C1 segment of cervical spinal cord (tissue), 14 donors: ENCODE results near the gene CSHL1.
"Not testable (repeated sequence)": the region's sequence is repeated elsewhere in the genome, so short reads cannot be mapped to it uniquely, and the experiment has no call there.

Experiments used
- DNase-seq, 14 donors: peaks; one replicate each; lab custom pipeline; 2025; lab: John Stamatoyannopoulos, UW

CSHL1 gene

DNA sequence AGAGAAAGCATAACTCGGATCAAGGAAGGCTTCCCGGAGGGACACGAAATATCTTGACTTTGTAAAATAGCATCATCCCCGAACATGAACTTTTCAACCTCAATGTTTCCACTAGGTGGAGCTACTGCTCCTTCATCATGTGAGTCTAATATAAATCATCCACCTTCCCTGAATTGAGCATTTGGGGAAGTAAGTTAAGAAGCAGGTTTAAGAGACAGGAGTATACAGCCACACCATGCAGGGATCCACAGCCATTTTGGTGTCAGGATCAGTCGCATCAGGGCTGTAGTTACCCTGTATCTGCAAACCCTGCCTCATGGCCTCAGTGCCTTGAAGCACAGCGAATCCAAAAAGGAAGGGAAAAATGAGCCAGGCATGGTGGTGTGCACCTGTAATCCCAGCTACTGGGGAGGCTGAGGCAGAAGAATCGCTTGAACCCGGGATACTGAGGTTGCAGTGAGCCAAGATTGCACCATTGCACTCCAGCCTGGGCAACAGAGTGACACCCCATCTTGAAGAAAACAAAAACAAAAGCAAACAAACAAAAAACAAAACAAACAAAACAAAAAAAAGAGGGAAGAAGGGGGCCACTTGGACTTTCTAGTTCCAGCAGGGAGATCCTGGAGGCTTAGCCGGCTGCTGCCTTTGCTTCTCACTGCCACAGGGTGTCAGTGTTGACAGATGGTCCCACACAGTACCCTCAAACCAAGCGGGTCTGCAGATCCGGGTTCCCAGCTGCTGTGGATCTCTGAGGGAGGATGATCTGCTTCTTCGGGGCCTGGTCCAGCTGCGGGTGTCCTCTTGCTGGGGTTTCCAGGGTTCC is 21.8 kb downstream of the CSHL1 start:
- peak in 1 of 14 donors; percentile 6 for DNase-seq

DNA sequence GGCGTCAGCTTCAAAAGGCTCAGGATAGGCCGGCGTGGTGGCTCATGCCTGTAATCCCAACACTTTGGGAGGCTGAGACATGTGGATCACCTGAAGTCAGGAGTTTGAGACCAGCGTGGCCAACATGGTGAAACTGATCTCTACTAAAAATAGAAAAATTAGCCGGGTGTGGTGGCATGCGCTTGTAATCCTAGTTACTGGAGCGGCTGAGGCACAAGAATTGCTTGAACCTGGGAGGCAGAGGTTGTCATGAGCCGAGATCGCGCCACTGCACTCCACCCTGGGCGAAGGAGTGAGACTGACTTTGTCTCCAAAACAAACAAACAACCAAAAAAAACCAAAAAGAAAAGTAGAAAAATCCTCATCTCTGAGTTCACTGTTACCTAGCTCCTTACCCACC is 25.9 kb downstream of the CSHL1 start:
- not testable (repeated sequence) for DNase-seq

DNA sequence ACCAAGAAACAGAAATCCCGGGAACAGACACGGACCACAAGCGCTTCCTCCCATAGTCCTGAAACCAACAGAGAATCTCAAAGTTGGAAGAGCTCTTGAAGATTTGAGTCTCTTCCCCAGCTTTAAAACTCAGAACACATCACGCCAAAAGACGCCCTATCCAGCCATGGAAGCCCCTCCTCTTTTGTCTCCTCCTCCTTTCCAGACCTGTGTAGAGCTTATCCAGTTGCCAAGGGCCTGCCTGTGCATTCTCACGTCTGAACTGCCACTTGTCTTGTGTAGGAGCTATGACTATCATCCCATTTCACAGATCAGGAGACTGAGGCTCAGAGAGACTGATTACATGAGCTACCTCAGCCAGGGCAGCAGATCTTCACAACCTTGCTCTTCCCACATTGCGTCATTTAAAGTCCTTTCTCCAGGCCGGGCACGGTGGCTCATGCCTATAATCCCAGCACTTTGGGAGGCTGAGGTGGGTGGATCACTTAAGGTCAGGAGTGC is 28.4 kb downstream of the CSHL1 start:
- DNase-seq: not testable (repeated sequence)

DNA sequence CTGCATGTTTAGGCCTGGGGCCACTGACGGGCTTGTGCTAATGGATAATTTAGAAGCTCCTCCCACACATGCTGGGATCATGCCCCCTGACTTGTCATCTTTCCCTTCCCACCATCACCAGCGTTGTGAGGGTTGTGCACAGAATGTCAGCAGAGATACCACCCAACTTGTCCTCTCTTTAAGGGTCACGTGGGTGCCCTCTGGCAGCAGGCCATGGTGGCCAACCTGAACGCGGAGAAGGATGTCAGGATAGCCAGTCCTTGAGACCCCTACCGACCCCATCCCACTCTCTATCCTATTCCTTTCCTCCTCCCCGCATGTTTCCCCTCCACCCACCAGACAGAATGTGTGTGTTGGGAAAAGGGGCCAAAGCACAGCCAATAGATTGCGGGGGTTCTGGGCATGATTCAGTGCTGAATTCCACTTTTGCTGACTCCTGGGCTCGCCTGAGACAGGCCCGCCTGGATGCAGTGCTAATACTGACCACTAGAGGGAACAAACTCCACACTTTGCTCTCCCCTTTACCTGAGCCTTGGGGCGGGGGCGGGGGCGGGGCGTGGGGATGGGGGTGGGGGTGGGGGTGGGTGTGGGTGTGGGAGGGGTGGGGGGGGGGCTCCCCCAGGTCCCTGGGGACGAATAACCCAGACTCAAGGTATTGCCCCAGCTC is 29.0 kb downstream of the CSHL1 start, which contains the start of gene GH2:
Gene GH2, minus strand, starts transcription at position 10 of the 667 bp plus-strand sequence. CDS start 143 bp downstream, outside the sequence.
- no peak for DNase-seq

DNA sequence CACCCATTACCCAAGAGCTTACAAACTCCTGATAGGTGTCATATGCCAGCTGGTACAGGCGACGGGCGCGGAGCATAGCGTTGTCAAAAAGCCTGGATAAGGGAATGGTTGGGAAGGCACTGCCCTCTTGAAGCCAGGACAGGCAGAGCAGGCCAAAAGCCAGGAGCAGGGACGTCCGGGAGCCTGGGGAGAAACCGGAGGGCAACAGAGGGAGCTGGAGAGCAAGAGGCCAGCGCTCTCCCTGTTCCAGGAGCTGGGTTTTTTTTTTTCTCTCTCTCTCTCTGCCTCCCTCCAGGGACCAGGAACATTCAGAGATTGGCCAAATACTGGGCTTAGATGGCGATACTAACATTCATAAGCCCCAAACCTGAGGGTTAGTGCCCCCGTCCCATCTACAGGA is 29.7 kb downstream of the CSHL1 start:
- DNase-seq: not testable (repeated sequence)

DNA sequence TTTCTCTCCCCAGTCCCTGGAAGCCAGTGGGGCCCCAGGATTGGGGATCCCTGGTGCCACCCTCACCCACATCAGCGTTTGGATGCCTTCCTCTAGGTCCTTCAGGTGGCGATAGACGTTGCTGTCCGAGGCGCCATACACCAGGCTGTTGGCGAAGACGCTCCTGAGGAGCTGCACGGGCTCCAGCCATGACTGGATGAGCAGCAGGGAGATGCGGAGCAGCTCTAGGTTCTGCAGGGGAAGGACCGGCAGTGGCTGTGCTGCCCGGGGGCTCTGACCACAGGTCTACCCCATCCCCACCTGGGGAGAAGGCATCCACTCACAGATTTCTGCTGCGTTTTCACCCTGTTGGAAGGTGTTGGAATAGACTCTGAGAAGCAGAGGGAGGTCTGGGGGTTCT is 30.4 kb downstream of the CSHL1 start:
- no peak for DNase-seq

DNA sequence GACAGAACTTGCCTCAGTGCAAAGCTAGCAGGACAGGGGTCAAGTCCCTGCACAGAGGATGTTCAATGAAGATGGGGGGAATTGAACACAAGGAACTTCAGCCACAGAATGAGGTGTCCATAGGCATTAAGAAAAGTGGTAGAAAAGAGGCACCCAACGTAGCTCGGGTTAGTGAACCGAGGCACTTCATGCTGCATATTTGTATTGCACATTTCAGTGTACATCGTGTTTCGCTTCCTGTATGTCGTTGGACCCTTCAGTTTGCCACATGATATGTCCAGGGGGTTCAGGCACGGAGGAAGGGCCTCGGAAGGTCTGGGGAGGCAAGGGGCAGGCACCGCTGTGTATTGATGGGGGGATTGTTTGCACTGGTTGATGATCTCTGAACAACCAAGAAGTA is 32.6 kb downstream of the CSHL1 start:
- not testable (repeated sequence) for DNase-seq

DNA sequence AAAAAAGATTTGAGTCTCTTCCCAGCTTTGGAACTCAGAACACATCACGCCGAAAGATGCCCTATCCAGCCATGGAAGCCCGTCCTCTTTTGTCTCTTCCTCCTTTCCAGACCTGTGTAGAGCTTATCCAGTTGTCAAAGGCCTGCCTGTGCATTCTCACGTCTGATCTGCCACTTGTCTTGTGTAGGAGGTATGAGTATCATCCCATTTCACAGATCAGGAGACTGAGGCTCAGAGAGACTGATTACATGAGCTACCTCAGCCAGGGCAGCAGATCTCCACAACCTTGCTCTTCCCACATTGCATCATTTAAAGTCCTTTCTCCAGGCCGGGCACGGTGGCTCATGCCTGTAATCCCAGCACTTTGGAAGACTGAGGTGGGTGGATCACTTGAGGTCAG is 36.4 kb downstream of the CSHL1 start:
- not testable (repeated sequence) for DNase-seq

DNA sequence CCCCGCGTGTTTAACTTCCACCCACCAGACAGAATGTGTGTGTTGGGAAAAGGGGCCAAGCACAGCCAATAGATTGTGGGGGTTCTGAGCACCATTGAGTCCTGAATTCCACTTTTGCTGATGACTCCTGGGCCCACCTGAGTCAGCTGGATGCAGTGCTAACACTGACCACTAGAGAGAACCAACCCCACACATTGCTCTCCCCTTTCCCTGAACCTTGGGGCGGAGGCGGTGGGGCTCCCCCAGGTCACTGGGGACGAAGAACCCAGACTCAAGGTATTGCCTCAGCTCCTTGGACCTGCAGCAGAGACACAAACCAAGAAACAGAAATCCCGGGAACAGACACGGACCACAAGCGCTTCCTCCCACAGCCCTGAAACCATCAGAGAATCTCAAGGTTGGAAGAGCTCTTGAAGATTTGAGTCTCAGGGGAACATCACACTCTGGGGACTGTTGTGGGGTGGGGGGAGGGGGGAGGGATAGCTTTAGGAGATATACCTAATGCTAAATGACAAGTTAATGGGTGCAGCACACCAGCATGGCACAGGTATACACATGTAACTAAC is 36.9 kb downstream of the CSHL1 start:
- not testable (repeated sequence) for DNase-seq

DNA sequence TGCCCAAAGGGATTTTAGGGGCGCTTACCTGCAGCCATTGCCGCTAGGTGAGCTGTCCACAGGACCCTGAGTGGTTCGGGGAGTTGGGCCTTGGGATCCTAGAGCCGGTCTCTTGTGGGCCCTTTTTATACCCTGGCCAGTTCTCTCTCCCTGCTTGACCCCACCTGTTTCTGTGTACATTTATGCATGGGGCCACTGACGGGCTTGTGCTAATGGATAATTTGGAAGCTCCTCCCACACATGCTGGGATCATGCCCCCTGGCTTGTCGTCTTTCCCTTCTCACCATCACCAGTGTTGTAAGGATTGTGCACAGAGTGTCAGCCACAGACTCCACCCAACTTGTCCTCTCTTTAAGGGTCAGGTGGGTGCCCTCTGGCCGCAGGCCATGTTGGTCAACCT is 37.5 kb downstream of the CSHL1 start, which contains the start of gene CSH2:
Gene CSH2, minus strand, starts transcription at position 101 of the 400 bp plus-strand sequence. Its CDS starts 63 bp downstream, at position 38.
- not testable (repeated sequence) for DNase-seq

DNA sequence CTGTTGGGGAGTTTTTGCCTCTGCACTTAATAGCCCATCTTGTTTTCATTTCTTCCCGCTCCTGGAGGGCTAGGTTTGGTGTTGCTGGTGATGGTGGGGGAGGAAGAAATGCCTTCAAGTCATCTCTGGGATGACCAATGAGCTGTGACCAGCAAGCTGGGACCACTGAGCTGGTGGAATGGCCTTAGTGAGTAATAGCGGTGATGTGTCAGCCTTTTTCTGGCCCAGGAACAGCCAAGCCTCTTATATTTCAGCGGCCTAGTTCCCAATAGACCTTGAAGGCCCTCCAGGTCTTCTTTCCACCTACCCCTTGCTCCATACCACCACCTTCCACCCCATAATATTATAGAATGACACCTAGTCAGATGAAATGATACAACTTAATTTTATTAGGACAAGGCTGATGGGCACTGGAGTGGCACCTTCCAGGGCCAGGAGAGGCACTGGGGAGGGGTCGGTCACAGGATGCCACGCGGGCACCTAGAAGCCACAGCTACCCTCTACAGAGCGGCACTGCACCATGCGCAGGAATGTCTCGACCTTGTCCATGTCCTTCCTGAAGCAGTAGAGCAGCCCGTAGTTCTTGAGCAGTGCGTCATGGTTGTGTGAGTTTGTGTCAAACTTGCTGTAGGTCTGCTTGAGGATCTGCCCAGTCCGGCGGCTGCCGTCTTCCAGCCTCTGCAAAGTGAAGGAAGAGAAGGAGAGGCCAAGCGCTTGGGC is 39.3 kb downstream of the CSHL1 start:
- not testable (repeated sequence) for DNase-seq

DNA sequence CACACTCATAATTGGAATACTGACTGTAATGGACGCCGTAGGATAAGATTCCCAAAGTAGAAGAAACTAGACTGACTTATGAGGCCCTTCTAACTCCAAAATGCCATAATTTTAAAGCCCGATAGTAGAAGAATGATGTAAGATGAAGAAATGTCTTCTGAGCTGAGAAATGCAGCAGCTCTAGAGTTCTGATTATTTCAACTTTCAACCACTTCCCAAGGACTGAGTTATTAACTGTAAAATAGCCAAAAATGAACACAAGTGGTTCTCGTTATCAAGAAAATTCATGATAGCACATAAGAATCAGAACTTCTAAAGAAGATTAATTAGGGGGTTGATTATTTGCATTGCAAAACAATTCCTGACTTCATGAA is 40.8 kb downstream of the CSHL1 start:
- not testable (repeated sequence) for DNase-seq

DNA sequence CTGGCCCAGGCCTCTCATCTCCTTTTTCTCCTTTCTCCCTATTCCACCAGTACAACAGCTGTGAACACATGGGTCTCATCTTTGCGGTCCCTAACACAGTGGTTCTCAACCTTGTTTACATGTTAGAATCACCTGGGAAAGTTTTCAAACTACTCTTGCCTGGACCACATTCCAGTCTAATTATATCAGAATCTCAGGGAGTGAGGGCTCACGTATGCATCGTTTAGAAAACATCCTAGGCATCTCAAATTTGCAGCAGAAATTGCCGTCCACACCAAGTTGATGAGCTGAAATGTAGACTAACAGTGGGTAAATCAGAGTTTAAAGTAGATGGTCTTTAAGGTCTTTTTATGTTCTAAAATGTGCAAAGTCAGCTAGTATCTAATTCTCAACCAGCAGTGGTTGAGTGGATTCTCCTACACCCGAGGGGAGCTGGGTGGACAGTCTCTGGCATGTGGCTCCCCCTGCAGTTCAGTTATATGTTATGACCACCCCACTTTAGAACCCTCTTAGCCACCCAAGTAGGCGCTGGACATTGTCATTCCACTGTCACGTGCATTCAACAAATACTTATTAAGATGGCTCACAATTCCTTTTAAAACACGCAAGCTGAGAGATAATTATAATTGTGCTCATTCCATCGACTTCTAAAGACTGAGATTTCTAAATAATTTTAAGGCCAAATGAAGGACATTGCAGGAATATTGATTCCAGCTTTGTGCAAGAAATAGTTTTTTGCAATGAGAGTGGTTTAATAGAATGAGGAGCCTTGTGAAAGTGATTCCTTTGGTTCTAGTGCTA is 41.4 kb downstream of the CSHL1 start:
- DNase-seq: not testable (repeated sequence)

DNA sequence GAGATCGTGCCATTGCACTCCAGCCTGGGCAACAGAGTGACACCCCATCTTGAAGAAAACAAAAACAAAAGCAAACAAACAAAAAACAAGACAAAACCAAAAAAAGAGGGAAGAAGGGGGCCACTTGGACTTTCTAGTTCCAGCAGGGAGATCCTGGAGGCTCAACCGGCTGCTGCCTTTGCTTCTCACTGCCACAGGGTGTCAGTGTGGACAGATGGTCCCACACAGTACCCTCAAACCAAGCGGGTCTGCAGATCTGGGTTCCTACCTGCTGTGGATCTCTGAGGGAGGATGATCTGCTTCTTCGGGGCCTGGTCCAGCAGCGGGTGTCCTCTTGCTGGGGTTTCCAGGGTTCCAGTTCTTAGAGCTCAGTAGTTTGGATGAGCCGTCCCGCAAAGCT is 44.4 kb downstream of the CSHL1 start:
- DNase-seq: not testable (repeated sequence)
